Osteoblast (primary cell): ENCODE results near the gene BRD7. TPM values are rescaled to one million over a fixed set of nuclear protein-coding genes. Genes with fewer than 3 reads are reported as not detected.

Experiments
- DNase-seq: peaks from one replicate; pipeline ENCODE4 v3.0.0; 2011; ENCODE audit warnings: low spot score, mixed read lengths; ENCODE audit not compliant: insufficient read length; ENCODE audit errors: missing footprints
- H2AFZ ChIP-seq: 2 replicates; pipeline ENCODE4 v1.6.0; 2011; ENCODE audit warnings: mild to moderate bottlenecking, low read length
- H3K27ac ChIP-seq: 2 replicates; pipeline ENCODE4 v1.5.1; 2011; ENCODE audit warnings: mild to moderate bottlenecking, low read depth, low read length, moderate library complexity
- H3K27me3 ChIP-seq: 2 replicates; pipeline ENCODE4 v1.6.0; 2012; ENCODE audit warnings: mild to moderate bottlenecking, control low read depth, inconsistent platforms, low read length, moderate library complexity; ENCODE audit not compliant: insufficient read depth
- H3K36me3 ChIP-seq: 2 replicates; pipeline ENCODE4 v1.5.1; 2011; ENCODE audit warnings: mild to moderate bottlenecking, low read length, control low read depth, moderate library complexity; ENCODE audit not compliant: insufficient read depth
- H3K4me1 ChIP-seq: 2 replicates; pipeline ENCODE4 v1.5.1; 2011; ENCODE audit warnings: mild to moderate bottlenecking, low read length, control low read depth, moderate library complexity; ENCODE audit not compliant: insufficient read depth
- H3K4me2 ChIP-seq: 2 replicates; pipeline ENCODE4 v1.6.0; 2011; ENCODE audit warnings: mild to moderate bottlenecking, low read length; ENCODE audit not compliant: insufficient read depth
- H3K4me3 ChIP-seq: fragments of 200-600 bp; sonication (generic); 3 replicates; pipeline ENCODE4 v1.5.1; 2012; ENCODE audit warnings: mild to moderate bottlenecking, low read length, inconsistent platforms; ENCODE audit not compliant: insufficient read depth
- H3K79me2 ChIP-seq: 2 replicates; pipeline ENCODE4 v1.6.0; 2012; ENCODE audit warnings: mild to moderate bottlenecking, low read length, control low read depth, inconsistent platforms; ENCODE audit not compliant: insufficient read depth
- H3K9me3 ChIP-seq: 2 replicates; pipeline ENCODE4 v1.5.1; 2011; ENCODE audit warnings: low read depth, low read length, control low read depth
- H4K20me1 ChIP-seq: 2 replicates; pipeline ENCODE4 v1.6.0; 2012; ENCODE audit warnings: mild to moderate bottlenecking, low read length, control low read depth; ENCODE audit not compliant: insufficient read depth
- total RNA-seq: library from RNA; depleted of rRNA; stranded (reverse); fragments of >200 nt; gene quantifications from 2 replicates; pipeline ENCODE4 v1.2.3, GENCODE V29; 2012
- TF ChIP-seq, protein P1 (sequence below): IDR thresholded peaks from 2 replicates; pipeline ENCODE4 v1.5.1; 2011; ENCODE audit warnings: mild to moderate bottlenecking, low read depth, low read length, moderate library complexity; ENCODE audit errors: extremely low read depth

Gene BRD7
- total RNA-seq, 1 donor = 22.8 TPM

DNA sequence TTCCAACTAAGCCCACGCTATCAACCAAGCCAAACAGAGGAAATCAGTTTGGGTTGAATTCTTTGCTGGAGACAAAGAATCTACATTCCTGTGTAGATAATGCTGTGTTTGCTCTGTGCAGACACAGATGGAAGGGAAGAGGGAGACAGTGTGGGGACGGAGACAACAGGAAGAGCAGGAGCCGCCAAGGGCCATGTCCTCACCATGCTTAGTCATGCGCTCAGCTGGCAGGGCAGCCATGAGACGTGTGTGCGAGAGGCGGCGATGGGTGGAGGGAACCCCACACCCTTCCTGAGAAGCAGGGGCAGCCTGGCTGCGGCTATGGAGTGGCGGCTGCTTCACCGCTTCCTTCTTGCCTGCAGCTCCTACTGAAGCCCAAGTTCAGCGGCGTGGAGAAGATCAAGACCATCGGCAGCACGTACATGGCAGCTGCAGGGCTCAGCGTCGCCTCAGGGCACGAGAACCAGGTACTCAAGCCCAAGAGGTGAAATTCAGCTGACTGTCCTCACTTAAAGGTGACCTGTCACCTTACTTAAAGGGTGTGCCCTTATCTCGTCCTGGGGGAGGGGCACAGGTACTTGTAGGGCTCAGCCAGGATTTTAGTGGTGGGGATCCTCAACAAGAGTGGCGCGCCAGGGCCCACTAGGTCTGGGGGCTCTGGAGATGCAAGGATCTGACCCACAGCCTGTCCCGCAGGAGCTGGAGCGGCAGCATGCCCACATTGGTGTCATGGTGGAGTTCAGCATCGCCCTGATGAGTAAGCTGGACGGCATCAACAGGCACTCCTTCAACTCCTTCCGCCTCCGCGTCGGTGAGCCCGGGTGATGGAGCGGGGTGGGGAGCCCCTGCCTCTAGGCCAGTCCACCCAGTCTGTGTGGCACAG is 55.0 kb downstream of the BRD7 start:
- Histone ChIP-seq H3K36me3 (peaks cover 61% of the 10 kb centered on the region), H3K9me3 (no peaks in the 10 kb centered on the region), H3K27me3 (no peaks in the 10 kb centered on the region), H2AFZ (no peak overlapping the region), H3K4me2 (no peak overlapping the region), H3K27ac (peak overlapping the region; percentile 17), H4K20me1 (peaks cover 2% of the 10 kb centered on the region), H3K79me2 (no peaks in the 10 kb centered on the region), H3K4me3 (no peak overlapping the region), H3K4me1 (peaks cover 4% of the 10 kb centered on the region)
- TF ChIP-seq, protein P1, sequence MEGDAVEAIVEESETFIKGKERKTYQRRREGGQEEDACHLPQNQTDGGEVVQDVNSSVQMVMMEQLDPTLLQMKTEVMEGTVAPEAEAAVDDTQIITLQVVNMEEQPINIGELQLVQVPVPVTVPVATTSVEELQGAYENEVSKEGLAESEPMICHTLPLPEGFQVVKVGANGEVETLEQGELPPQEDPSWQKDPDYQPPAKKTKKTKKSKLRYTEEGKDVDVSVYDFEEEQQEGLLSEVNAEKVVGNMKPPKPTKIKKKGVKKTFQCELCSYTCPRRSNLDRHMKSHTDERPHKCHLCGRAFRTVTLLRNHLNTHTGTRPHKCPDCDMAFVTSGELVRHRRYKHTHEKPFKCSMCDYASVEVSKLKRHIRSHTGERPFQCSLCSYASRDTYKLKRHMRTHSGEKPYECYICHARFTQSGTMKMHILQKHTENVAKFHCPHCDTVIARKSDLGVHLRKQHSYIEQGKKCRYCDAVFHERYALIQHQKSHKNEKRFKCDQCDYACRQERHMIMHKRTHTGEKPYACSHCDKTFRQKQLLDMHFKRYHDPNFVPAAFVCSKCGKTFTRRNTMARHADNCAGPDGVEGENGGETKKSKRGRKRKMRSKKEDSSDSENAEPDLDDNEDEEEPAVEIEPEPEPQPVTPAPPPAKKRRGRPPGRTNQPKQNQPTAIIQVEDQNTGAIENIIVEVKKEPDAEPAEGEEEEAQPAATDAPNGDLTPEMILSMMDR = no peak
- DNase-seq = peak; percentile 79

DNA sequence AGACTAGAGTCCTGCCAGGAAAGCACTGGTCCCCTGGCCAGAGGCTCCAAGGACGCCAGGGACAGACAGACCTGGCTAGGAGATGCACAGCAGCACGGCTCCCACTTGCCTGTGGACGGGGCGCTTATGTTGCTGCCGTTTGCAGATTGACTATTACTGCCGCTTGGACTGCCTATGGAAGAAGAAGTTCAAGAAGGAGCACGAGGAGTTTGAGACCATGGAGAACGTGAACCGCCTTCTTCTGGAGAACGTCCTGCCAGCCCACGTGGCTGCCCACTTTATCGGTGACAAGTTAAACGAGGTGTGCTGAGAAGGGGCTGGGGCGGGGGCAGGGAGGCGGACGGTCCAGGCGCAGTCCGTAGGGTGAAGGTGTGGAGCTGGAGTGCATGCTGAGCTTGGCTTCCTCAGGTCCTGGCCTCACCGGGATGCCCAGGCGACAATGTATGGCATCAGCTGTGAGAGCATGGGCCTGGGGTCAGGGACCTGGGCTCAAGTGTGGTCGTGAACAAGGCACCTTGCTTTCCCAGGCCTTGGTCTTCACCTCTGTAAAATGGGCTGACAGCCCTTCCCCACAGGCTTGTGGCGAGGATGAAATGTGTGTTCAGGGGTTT is 56.8 kb downstream of the BRD7 start:
- TF ChIP-seq, protein P1 = no peak
- H2AFZ ChIP-seq = no peak overlapping the region
- H3K27ac ChIP-seq = no peak overlapping the region
- DNase-seq = peak; percentile 81
- H4K20me1 ChIP-seq = peaks cover 2% of the 10 kb centered on the region
- H3K79me2 ChIP-seq = no peaks in the 10 kb centered on the region
- peaks cover 10% of the 10 kb centered on the region for H3K4me1 ChIP-seq
- H3K9me3 ChIP-seq = no peaks in the 10 kb centered on the region
- H3K36me3 ChIP-seq = peaks cover 50% of the 10 kb centered on the region
- no peak overlapping the region for H3K4me3 ChIP-seq
- no peak overlapping the region for H3K4me2 ChIP-seq
- H3K27me3 ChIP-seq = no peaks in the 10 kb centered on the region

DNA sequence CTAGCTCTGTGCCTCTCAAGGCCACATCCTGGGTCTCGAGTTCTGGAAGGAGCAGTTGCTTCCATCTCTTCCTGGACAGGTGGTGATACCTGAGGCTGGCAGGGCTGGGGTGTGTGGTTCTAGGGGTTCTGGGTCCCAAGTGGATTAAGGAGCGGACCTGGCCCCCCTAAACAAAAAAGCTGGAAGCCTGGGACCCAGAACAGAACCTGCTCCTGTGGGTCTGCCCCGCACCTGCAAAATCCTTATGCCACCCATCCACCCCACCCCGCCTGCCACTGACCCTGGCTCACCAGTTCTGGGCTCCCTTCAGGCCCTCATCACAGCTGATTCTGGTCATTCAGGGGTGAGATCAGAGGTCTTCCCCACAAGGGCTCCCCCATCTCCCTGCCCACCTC is 57.7 kb downstream of the BRD7 start:
- Histone ChIP-seq H2AFZ (no peak overlapping the region), H4K20me1 (peaks cover 2% of the 10 kb centered on the region), H3K36me3 (peaks cover 45% of the 10 kb centered on the region), H3K27ac (no peak overlapping the region), H3K9me3 (no peaks in the 10 kb centered on the region), H3K4me2 (no peak overlapping the region), H3K4me1 (peaks cover 10% of the 10 kb centered on the region), H3K4me3 (no peak overlapping the region), H3K27me3 (no peaks in the 10 kb centered on the region), H3K79me2 (no peaks in the 10 kb centered on the region)
- TF ChIP-seq, protein P1 = no peak
- no peak for DNase-seq

DNA sequence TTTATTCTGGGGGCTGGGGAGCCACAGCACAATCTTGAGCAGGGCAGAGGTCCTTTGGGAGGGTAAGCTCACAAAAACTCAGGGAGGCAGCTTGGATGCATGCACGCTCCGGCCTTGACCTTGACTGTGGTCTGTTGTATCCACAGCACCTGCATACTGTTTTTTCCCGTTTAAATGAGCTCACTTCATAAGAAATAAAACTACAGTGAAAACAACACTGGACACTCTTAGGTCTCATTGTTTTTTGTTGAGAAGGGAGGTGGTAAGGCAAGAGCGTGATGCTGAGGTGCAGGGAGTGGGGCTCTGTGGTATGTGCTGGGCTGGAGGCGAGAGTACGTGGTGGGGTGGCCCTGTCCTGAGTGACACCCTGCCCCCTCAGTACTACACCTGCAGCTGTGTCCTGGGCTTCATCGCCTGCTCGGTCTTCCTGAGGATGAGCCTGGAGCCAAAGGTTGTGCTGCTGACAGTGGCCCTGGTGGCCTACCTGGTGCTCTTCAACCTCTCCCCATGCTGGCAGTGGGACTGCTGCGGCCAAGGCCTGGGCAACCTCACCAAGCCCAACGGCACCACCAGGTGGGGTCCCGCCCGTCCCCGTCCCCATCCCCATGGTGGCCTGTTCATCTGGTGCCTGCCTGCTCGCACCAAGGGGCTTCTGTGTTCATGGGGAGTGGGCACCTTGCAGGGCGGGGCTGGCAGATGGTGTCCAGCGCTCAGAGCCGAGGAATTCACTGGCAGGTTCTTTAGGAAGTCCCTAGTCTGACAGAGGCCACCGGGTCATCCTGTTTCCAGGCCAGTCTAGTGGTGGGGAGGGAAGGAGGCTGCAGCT is 58.3 kb downstream of the BRD7 start:
- no peak overlapping the region for H3K4me2 ChIP-seq
- H3K9me3 ChIP-seq = no peaks in the 10 kb centered on the region
- TF ChIP-seq, protein P1 = no peak
- no peaks in the 10 kb centered on the region for H3K79me2 ChIP-seq
- H3K27me3 ChIP-seq = no peaks in the 10 kb centered on the region
- peaks cover 10% of the 10 kb centered on the region for H3K4me1 ChIP-seq
- H2AFZ ChIP-seq = no peak overlapping the region
- DNase-seq = peak; percentile 65
- no peak overlapping the region for H3K4me3 ChIP-seq
- H3K27ac ChIP-seq = no peak overlapping the region
- H4K20me1 ChIP-seq = peaks cover 2% of the 10 kb centered on the region
- H3K36me3 ChIP-seq = peaks cover 40% of the 10 kb centered on the region
